ENCODE measurements around the gene NF2.

NF2 gene

GRCh38 chr22:29615705-29616327 is 12.4 kb downstream of the NF2 start:
- no peak for TF ChIP-seq CTCF (IDR thresholded peaks at IDR 0.05; ENCODE audit: borderline replicate concordance, insufficient read depth, low read depth, low read length)
- no peak overlapping the region for H3K4me3 ChIP-seq (ENCODE audit: low read depth, low read length)

GRCh38 chr22:29617922-29618629 is 14.6 kb downstream of the NF2 start:
- H3K4me3 ChIP-seq (ENCODE audit: low read depth, low read length), result no peak overlapping the region
- TF ChIP-seq CTCF (IDR thresholded peaks at IDR 0.05; ENCODE audit: borderline replicate concordance, insufficient read depth, low read depth, low read length), result no peak

GRCh38 chr22:29621761-29622526 is 18.5 kb downstream of the NF2 start:
- no peak overlapping the region for H3K4me3 ChIP-seq (ENCODE audit: low read depth, low read length)
- TF ChIP-seq CTCF (IDR thresholded peaks at IDR 0.05; ENCODE audit: borderline replicate concordance, insufficient read depth, low read depth, low read length), result no peak

GRCh38 chr22:29623059-29623458 is 19.6 kb downstream of the NF2 start:
- TF ChIP-seq CTCF (IDR thresholded peaks at IDR 0.05; ENCODE audit: borderline replicate concordance, insufficient read depth, low read depth, low read length), result no peak
- no peak overlapping the region for H3K4me3 ChIP-seq (ENCODE audit: low read depth, low read length)

GRCh38 chr22:29623553-29624169 is 20.2 kb downstream of the NF2 start:
- no peak overlapping the region for H3K4me3 ChIP-seq (ENCODE audit: low read depth, low read length)
- TF ChIP-seq CTCF (IDR thresholded peaks at IDR 0.05; ENCODE audit: borderline replicate concordance, insufficient read depth, low read depth, low read length), result no peak

- TF ChIP-seq CTCF (IDR thresholded peaks at IDR 0.05; ENCODE audit: borderline replicate concordance, insufficient read depth, low read depth, low read length), result peak; percentile 84
- H3K4me3 ChIP-seq (ENCODE audit: low read depth, low read length), result no peak overlapping the region
Measured at GRCh38 chr22:29625090-29625825, 21.8 kb downstream of the NF2 start.
